Activated T-cell treated with anti-CD3 and anti-CD28 coated beads for 48 hours (primary cell): Measurements from ENCODE around the gene TOR1AIP2.
"Not testable (repeated sequence)": the region's sequence is repeated elsewhere in the genome, so short reads cannot be mapped to it uniquely, and the experiment has no call there.

Source experiments
- DNase-seq: peaks from one replicate; pipeline ENCODE4 v3.0.0-alpha.2; 2020; ENCODE audit warnings: low read depth

The TOR1AIP2 gene

DNA sequence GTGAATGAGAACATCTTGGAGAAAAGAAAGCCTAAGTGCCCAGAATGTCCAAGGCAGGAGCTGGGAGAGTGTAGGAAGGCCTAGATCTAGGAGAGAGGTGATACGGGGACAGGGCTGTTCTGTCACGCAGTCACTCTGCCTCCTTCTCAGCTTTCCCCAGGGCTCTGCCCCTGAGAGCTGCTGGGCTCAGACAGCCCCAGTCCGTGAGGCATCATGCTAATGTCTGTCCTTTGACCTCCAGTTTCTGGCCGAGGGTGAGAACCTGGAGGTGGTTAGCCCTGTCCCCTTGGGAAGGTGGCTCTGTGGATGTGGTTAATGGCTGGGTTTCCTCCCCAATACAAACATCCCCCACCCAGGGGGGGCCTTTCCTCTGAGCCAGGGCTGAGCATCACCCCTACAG lies 71.3 kb downstream of the TOR1AIP2 start:
- no peak for DNase-seq

- DNase-seq, result no peak
Observed at GRCh38 chr1:179805291-179806195, 72.1 kb downstream of the TOR1AIP2 start.

GRCh38 chr1:179804417-179804816 lies 73.2 kb downstream of the TOR1AIP2 start:
- DNase-seq, result not testable (repeated sequence)

GRCh38 chr1:179803918-179804317 lies 73.7 kb downstream of the TOR1AIP2 start:
- no peak for DNase-seq

DNA sequence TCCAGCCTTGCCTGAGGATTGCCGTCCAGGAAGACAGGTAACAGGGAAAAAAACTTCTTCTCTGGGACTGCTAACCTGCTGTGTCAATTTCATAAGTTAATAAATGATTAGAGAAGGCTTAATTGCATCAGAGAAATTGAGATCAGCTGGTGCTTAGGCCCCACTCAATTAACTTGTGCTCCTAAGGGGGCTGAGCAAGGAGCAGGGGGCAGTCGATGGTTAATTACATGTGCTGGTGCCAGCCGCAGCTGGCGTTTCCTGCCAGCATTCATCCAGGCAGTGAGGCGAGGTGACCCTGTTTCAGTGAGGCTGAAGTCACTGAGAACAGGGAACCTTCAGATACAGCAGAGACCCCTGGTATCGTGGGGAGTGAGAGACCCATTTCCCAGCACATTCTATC lies 74.5 kb downstream of the TOR1AIP2 start:
- DNase-seq, result no peak

- no peak for DNase-seq
Observed at GRCh38 chr1:179800481-179800880, 77.1 kb downstream of the TOR1AIP2 start.

- DNase-seq, result no peak
Observed at GRCh38 chr1:179798864-179799516, 78.6 kb downstream of the TOR1AIP2 start.

DNA sequence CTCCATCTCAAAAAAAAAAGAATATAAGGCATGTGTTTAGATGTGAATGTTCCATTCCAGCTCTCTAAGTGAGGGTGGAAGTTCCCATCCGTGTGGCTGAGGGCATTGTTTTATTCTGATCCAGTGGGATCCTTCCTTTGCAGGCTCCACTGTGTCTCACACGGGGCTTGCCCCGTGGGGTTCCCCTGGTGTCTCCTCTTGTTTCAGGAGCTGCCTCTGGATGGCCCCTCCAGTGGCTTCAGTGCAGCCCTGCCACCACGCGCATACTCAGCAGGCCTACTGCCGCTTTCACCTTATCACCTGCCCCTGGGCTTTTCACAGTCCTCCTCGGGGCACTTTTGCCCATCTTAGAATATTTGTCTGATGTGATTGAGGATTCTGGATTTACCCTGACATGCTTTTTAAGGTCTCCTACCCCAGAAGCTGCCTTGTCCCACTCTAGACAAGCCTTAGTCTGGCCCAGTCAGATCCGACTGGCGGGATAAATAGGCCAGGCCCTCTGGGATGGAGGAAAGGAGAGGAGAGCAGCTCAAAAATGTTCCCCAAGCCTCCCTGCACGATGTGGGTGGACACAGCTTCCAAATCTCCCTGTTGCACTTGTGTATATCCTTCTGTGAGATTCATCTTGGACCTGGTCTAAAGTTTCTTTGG lies 79.3 kb downstream of the TOR1AIP2 start:
- DNase-seq, result no peak

DNA sequence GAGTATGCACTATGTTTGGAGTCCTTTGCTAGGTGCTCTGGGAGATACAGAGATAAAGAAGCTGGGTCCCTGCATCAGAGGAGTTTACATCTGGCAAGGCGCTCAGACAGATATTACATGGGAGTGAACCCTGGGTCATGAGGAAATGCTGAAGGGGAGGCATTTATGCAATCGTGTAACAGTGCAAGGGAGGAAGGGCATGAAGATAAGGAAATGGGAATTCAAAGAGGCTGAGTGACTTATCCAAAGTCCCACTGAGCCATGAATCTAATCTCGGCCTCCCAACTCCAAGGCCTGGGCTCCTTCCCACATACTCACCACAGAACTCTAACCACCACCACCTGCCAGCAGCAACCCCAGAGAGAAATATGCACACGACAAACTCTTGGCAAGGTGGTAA lies 82.9 kb downstream of the TOR1AIP2 start:
- DNase-seq, result no peak

DNA sequence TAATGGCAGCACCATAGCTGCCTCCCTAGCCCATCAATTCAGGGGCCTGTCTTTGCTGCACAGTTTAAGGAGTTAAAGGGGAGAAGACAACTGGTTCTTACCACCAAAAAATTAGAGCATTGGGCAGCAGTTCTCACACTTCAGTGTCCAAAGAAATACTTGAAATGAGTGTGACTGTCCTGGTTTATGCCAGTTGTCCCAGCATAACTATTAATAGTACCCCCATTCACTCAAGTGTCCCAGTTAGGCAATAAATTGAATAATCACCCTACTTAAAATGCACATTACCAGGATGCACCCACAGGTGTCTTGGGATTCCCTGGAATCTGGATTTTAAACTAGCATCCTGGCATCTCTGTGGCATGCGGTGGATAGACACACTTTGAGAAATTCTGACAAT lies 83.5 kb downstream of the TOR1AIP2 start:
- no peak for DNase-seq

- no peak for DNase-seq
Observed at GRCh38 chr1:179793281-179793680, 84.3 kb downstream of the TOR1AIP2 start.
